HG03159 (cell line): ENCODE results near the gene SETD7.

Experiments used
- ATAC-seq: cut with Tn5 transposase; IDR thresholded peaks from one replicate; pipeline ENCODE4 v1.9.1; 2021; ENCODE audit warnings: mild to moderate bottlenecking, moderate library complexity; ENCODE audit not compliant: unreplicated experiment

The SETD7 gene

GRCh38 chr4:139575072-139575471, 19.1 kb upstream of the SETD7 start:
- ATAC-seq: no peak

- ATAC-seq: no peak
Measured at GRCh38 chr4:139574641-139575040, 18.6 kb upstream of the SETD7 start.

- ATAC-seq: no peak
Measured at GRCh38 chr4:139568206-139568955, 12.4 kb upstream of the SETD7 start.

GRCh38 chr4:139567159-139567870, 11.3 kb upstream of the SETD7 start:
- ATAC-seq: no peak

- no peak for ATAC-seq
Measured at GRCh38 chr4:139564502-139564901, 8.5 kb upstream of the SETD7 start.

GRCh38 chr4:139563515-139563914, 7.5 kb upstream of the SETD7 start:
- no peak for ATAC-seq

- no peak for ATAC-seq
Measured at GRCh38 chr4:139562839-139563238, 6.8 kb upstream of the SETD7 start.

GRCh38 chr4:139562067-139562684, 6.2 kb upstream of the SETD7 start:
- ATAC-seq: no peak

- peak; percentile 55 for ATAC-seq
Measured at GRCh38 chr4:139560406-139561104, 4.5 kb upstream of the SETD7 start.

- ATAC-seq: no peak
Measured at GRCh38 chr4:139559687-139560086, 3.7 kb upstream of the SETD7 start.

- no peak for ATAC-seq
Measured at GRCh38 chr4:139559089-139559479, 3.1 kb upstream of the SETD7 start.

- no peak for ATAC-seq
Measured at GRCh38 chr4:139558235-139559088, 2.4 kb upstream of the SETD7 start.

- no peak for ATAC-seq
Measured at GRCh38 chr4:139557556-139558110, 1.6 kb upstream of the SETD7 start.

GRCh38 chr4:139556724-139557555, 921 bp upstream of the SETD7 start:
- peak; percentile 14 for ATAC-seq

- peak; percentile 16 for ATAC-seq
Measured at GRCh38 chr4:139555705-139556070, 331 bp downstream of the SETD7 start.

- ATAC-seq: peak; percentile 41
Measured at GRCh38 chr4:139554893-139555704, 920 bp downstream of the SETD7 start.

- no peak for ATAC-seq
Measured at GRCh38 chr4:139554642-139554892, 1.5 kb downstream of the SETD7 start.

GRCh38 chr4:139553751-139554641, 2.0 kb downstream of the SETD7 start:
- ATAC-seq: no peak
